H1 (cell line): ENCODE measurements around the gene MPP2. TPM values are rescaled to one million over a fixed set of nuclear protein-coding genes. Genes with fewer than 3 reads are reported as not detected.

Experiments
- CTCF ChIA-PET: fragments of 300-600 bp; sonication (Branson Sonifier 250); formaldehyde crosslinking; loops from one replicate; lab custom pipeline; 2021; ENCODE audit not compliant: partially characterized antibody; lab: Charles Lee
- POLR2A ChIA-PET: fragments of 300-600 bp; sonication (Branson Sonifier 250); formaldehyde crosslinking; loops from one replicate; lab custom pipeline; 2021; ENCODE audit warnings: inconsistent platforms; ENCODE audit not compliant: partially characterized antibody; lab: Charles Lee
- DNase-seq, 2 experiments: peaks; one replicate each; pipeline versions ENCODE4 v3.0.0 to v3.0.0-alpha.2; 2010 to 2022; ENCODE audit warnings: low spot score in 2 of 2, low read depth in 1 of 2, mixed read lengths in 1 of 2
- FAIRE-seq: peaks from 2 replicates; lab custom pipeline; 2011; peaks lifted over from hg19 to GRCh38; lab: Jason Lieb, UNC
- H2AFZ ChIP-seq: 2 replicates; pipeline ENCODE4 v1.8.1; 2012; ENCODE audit warnings: low read length, inconsistent platforms
- H2AK5ac ChIP-seq: 2 replicates; pipeline ENCODE4 v1.6.1; 2013; ENCODE audit warnings: low read depth, low read length
- H2BK120ac ChIP-seq: replicated peaks from 2 replicates; pipeline ENCODE3; 2013; ENCODE audit warnings: low read depth, low read length, inconsistent platforms
- H2BK12ac ChIP-seq: 2 replicates; pipeline ENCODE4 v1.6.1; 2013; ENCODE audit warnings: low read depth, low read length
- H2BK15ac ChIP-seq: 2 replicates; pipeline ENCODE4 v1.6.1; 2013; ENCODE audit warnings: low read length
- H2BK20ac ChIP-seq: 2 replicates; pipeline ENCODE4 v1.6.1; 2013; ENCODE audit warnings: low read length
- H2BK5ac ChIP-seq: 2 replicates; pipeline ENCODE4 v1.6.1; 2013; ENCODE audit warnings: low read depth, low read length
- H3K14ac ChIP-seq: 2 replicates; pipeline ENCODE4 v1.6.1; 2013; ENCODE audit warnings: inconsistent platforms; ENCODE audit not compliant: insufficient read length
- H3K18ac ChIP-seq: 2 replicates; pipeline ENCODE4 v1.6.1; 2013; ENCODE audit warnings: low read length; ENCODE audit errors: extremely low read depth
- H3K23ac ChIP-seq: 2 replicates; pipeline ENCODE4 v1.6.1; 2013; ENCODE audit warnings: inconsistent platforms; ENCODE audit not compliant: insufficient read length
- H3K23me2 ChIP-seq: 2 replicates; pipeline ENCODE4 v1.6.1; 2013; ENCODE audit warnings: low read depth, low read length
- H3K27ac ChIP-seq: 2 replicates; pipeline ENCODE4 v1.6.1; 2011; ENCODE audit warnings: low read depth, low read length, inconsistent platforms
- H3K27me3 ChIP-seq, 4 experiments: replicated peaks in 1 of 4; 1 replicate in 1 of 4; 2 replicates in 3 of 4; pipeline versions ENCODE4 v1.6.1 to v1.8.1; 2011 to 2013; ENCODE audit warnings: low read length in 3 of 4, mild to moderate bottlenecking in 3 of 4, inconsistent platforms in 2 of 4, mixed read lengths in 2 of 4, moderate library complexity in 1 of 4; ENCODE audit not compliant: control insufficient read depth in 3 of 4, insufficient read depth in 3 of 4; ENCODE audit errors: extremely low read depth in 1 of 4
- H3K36me3 ChIP-seq, 4 experiments: 2 replicates each; pipeline versions ENCODE4 v1.6.1 to v1.8.1; 2011 to 2013; ENCODE audit warnings: mild to moderate bottlenecking in 4 of 4, low read length in 3 of 4, moderate library complexity in 2 of 4, control low read depth in 1 of 4, inconsistent platforms in 1 of 4; ENCODE audit not compliant: insufficient read depth in 4 of 4, control insufficient read depth in 2 of 4
- H3K4ac ChIP-seq: replicated peaks from 2 replicates; pipeline ENCODE3; 2013; ENCODE audit warnings: low read length, low read depth, mixed read lengths, inconsistent platforms; ENCODE audit not compliant: insufficient read length
- H3K4me1 ChIP-seq, 4 experiments: replicated peaks in 1 of 4; 1 replicate in 1 of 4; 2 replicates in 3 of 4; pipeline versions ENCODE4 v1.6.1 to v1.8.1; 2011 to 2013; ENCODE audit warnings: low read length in 3 of 4, inconsistent platforms in 2 of 4, mixed read lengths in 1 of 4; ENCODE audit not compliant: insufficient read depth in 4 of 4, control insufficient read depth in 3 of 4
- H3K4me2 ChIP-seq, 2 experiments: 2 replicates each; pipeline versions ENCODE4 v1.6.1 to v1.8.1; 2011 to 2013; ENCODE audit warnings: low read depth in 2 of 2, low read length in 2 of 2, control low read depth in 1 of 2, inconsistent platforms in 1 of 2, mild to moderate bottlenecking in 1 of 2; ENCODE audit not compliant: insufficient read depth in 1 of 2
- H3K4me3 ChIP-seq, 4 experiments: fragments of 200-600, 300-600 bp in 1 of 4; sonication (generic), shearing (Covaris generic), sonication (Bioruptor Twin) in 1 of 4; 2 replicates each; pipeline versions ENCODE4 v1.5.1 to v1.8.1; 2011 to 2016; ENCODE audit warnings: low read length in 4 of 4, low read depth in 3 of 4, control low read depth in 2 of 4, inconsistent platforms in 2 of 4, mild to moderate bottlenecking in 2 of 4, mixed read lengths in 1 of 4, moderate library complexity in 1 of 4; ENCODE audit not compliant: insufficient read depth in 2 of 4; ENCODE audit errors: extremely low read depth in 1 of 4
- H3K56ac ChIP-seq: replicated peaks from 2 replicates; pipeline ENCODE3; 2013; ENCODE audit warnings: low read depth, mild to moderate bottlenecking, mixed read lengths, low read length, inconsistent platforms; ENCODE audit not compliant: insufficient read length
- H3K79me1 ChIP-seq: 2 replicates; pipeline ENCODE4 v1.6.1; 2013; ENCODE audit warnings: low read depth, low read length, control low read depth
- H3K79me2 ChIP-seq, 2 experiments: 2 replicates each; pipeline versions ENCODE4 v1.6.1 to v1.8.1; 2012 to 2013; ENCODE audit warnings: low read length in 2 of 2, mild to moderate bottlenecking in 2 of 2, inconsistent platforms in 1 of 2; ENCODE audit not compliant: insufficient read depth in 2 of 2, control insufficient read depth in 1 of 2
- H3K9ac ChIP-seq, 4 experiments: replicated peaks in 1 of 4; 1 replicate in 1 of 4; 2 replicates in 3 of 4; pipeline versions ENCODE4 v1.6.1 to v1.8.1; 2011 to 2013; ENCODE audit warnings: low read depth in 3 of 4, low read length in 3 of 4, control low read depth in 2 of 4, mild to moderate bottlenecking in 2 of 4, moderate library complexity in 2 of 4, inconsistent platforms in 1 of 4; ENCODE audit errors: extremely low read depth in 1 of 4
- H3K9me3 ChIP-seq, 2 experiments: 2 replicates each; pipeline versions ENCODE4 v1.6.1 to v1.8.1; 2012 to 2013; ENCODE audit warnings: mild to moderate bottlenecking in 2 of 2, moderate library complexity in 2 of 2, control low read depth in 1 of 2, inconsistent platforms in 1 of 2, low read depth in 1 of 2, low read length in 1 of 2, mixed read lengths in 1 of 2; ENCODE audit not compliant: insufficient read depth in 2 of 2
- H4K20me1 ChIP-seq, 2 experiments: replicated peaks in 1 of 2; 2 replicates each; pipeline versions ENCODE3 to v1.8.1; 2011 to 2013; ENCODE audit warnings: inconsistent platforms in 2 of 2, low read length in 2 of 2, mild to moderate bottlenecking in 1 of 2; ENCODE audit not compliant: insufficient read depth in 2 of 2, control insufficient read depth in 1 of 2
- H4K5ac ChIP-seq: 2 replicates; pipeline ENCODE4 v1.6.1; 2013; ENCODE audit warnings: low read length, low read depth, mixed read lengths, inconsistent platforms; ENCODE audit not compliant: insufficient read length
- H4K8ac ChIP-seq: 2 replicates; pipeline ENCODE4 v1.8.0; 2013; ENCODE audit warnings: mild to moderate bottlenecking, moderate library complexity, low read length, inconsistent platforms; ENCODE audit not compliant: insufficient read depth; ENCODE audit errors: extremely low read depth
- H4K91ac ChIP-seq: replicated peaks from 2 replicates; pipeline ENCODE3; 2013; ENCODE audit warnings: low read length, mixed read lengths, inconsistent platforms; ENCODE audit not compliant: insufficient read length
- BCL11A ChIP-seq, 2 experiments: IDR thresholded peaks; one replicate each; pipeline ENCODE4 v1.6.1; 2011; ENCODE audit warnings: low read depth in 2 of 2, low read length in 2 of 2, mild to moderate bottlenecking in 2 of 2
- CEBPB ChIP-seq: IDR thresholded peaks from 2 replicates; pipeline ENCODE4 v1.6.1; 2012; ENCODE audit warnings: low read depth, low read length
- CHD1 ChIP-seq: IDR thresholded peaks from 2 replicates; pipeline ENCODE4 v1.6.1; 2012; ENCODE audit warnings: low read depth, low read length, improper control_type of control experiment
- CHD2 ChIP-seq: IDR thresholded peaks from 2 replicates; pipeline ENCODE4 v1.6.1; 2012; ENCODE audit warnings: low read length, improper control_type of control experiment
- HDAC2 ChIP-seq, 2 experiments: fragments of 300-600 bp in 1 of 2; sonication (generic) in 1 of 2; IDR thresholded peaks; 2 replicates each; pipeline ENCODE4 v1.6.1; 2011 to 2012; ENCODE audit warnings: low read depth in 2 of 2, low read length in 2 of 2, mild to moderate bottlenecking in 2 of 2, moderate library complexity in 2 of 2, borderline replicate concordance in 1 of 2, inconsistent platforms in 1 of 2
- JUN ChIP-seq: IDR thresholded peaks from 2 replicates; pipeline ENCODE4 v1.6.1; 2011; ENCODE audit warnings: low read depth, mild to moderate bottlenecking, improper control_type of control experiment, low read length
- SUZ12 ChIP-seq: fragments of 200-600 bp; sonication (generic); IDR thresholded peaks from 2 replicates; pipeline ENCODE4 v1.6.1; 2012; ENCODE audit warnings: mild to moderate bottlenecking, inconsistent platforms, low read length, moderate library complexity, mixed read lengths
- TBP ChIP-seq: IDR thresholded peaks from 2 replicates; pipeline ENCODE4 v1.6.1; 2011; ENCODE audit warnings: low read depth, low read length, improper control_type of control experiment
- WGBS, 2 experiments: shearing (Covaris generic) in 1 of 2; methylation state at CpG; one replicate each; pipeline versions ENCODE4 v1.1.6 to v1.1.7; 2013 to 2015; ENCODE audit warnings: low lambda C conversion rate in 2 of 2, mixed read lengths in 2 of 2, inconsistent platforms in 1 of 2, low coverage in 1 of 2, missing lambda C conversion rate in 1 of 2; ENCODE audit not compliant: insufficient replicate concordance in 2 of 2, insufficient coverage in 1 of 2, insufficient read length in 1 of 2; ENCODE audit errors: extremely low coverage in 1 of 2, missing lambda C conversion rate in 1 of 2; 5-methylcytosine and 5-hydroxymethylcytosine counted together
- polyA plus RNA-seq, 7 experiments: library from polyadenylated mRNA; depleted of rRNA in 3 of 7; stranded (reverse) in 5 of 7; unstranded in 2 of 7; fragments of >200 nt in 5 of 7; fragments of 200-250 nt in 2 of 7; gene quantifications; 1 replicate in 5 of 7; 2 replicates in 1 of 7; 4 replicates in 1 of 7; pipeline versions ENCODE4 v1.2.1 to v1.2.3, GENCODE V29; 2011 to 2013; ENCODE audit warnings: missing spikeins in 2 of 7, mixed read lengths in 2 of 7
- total RNA-seq: library from RNA; stranded (reverse); fragmentation: NEBNext Ultra II Directional; extraction: Animal tissue kit (Norgen Biotek cat#: 25700); gene quantifications from 2 replicates; pipeline ENCODE4 v1.2.1, GENCODE V29; 2021
- TF ChIP-seq, protein P1 (sequence below), 3 experiments: IDR thresholded peaks; 1 replicate in 2 of 3; 2 replicates in 1 of 3; pipeline versions ENCODE4 v1.5.1 to v1.6.1; 2011; ENCODE audit warnings: low read length in 3 of 3, mild to moderate bottlenecking in 3 of 3, inconsistent platforms in 2 of 3, low read depth in 1 of 3, moderate library complexity in 1 of 3; ENCODE audit not compliant: insufficient read depth in 1 of 3; ENCODE audit errors: control extremely low read depth in 1 of 3
- TF ChIP-seq, protein P2 (sequence below): IDR thresholded peaks from 2 replicates; pipeline ENCODE4 v1.6.1; 2011; ENCODE audit warnings: low read length, improper control_type of control experiment

Gene MPP2
- total and polyA plus RNA-seq, 2 of the 8 experiments (the other 6 are each of a cell fraction or from before 2014, with no cell fraction given): 30.9 to 34.1 TPM

DNA sequence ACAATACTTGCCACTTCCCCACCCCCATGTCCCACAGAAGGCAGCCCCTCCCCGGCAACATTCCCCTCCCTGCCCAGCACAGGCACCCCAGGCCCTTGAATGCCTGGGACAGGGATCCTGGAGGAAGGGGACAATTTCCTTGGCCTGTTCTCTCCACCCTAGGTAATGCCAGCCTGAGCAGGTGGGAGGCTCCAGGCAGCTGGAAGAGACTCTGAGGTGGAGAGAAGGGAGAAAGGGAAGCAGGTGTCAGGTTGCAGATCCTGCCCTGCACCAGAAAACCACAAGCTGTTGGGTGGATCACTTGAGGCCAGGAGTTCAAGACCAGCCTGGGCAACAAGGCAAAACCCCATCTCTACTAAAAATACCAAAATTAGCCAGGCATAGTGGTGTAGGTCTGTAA is 8.9 kb downstream of the MPP2 start:
- Histone ChIP-seq H2BK5ac (no peak overlapping the region), H3K27ac (no peak overlapping the region), H2BK12ac (peak overlapping the region; percentile 23; the same call in 1 of the 2 replicates), H4K5ac (no peak overlapping the region), H2BK15ac (no peak overlapping the region), H3K4me3 (no peak overlapping the region), H3K23ac (no peak overlapping the region), H3K27me3 (no peaks in the 10 kb centered on the region; a peak in 2 of 7 replicates), H3K79me2 (0 out of 4 replicates have a peak, but pooled peaks cover 0 to 2% of the 10 kb centered on the region in 2 experiments), H3K9ac (no peak overlapping the region), H2AFZ (no peak overlapping the region), H2BK120ac (no peak overlapping the region), H3K14ac (no peak overlapping the region), H3K4me1 (peaks cover 2 to 34% (median 22%) of the 10 kb centered on the region in 4 experiments), H3K23me2 (peaks cover 12% of the 10 kb centered on the region), H2BK20ac (no peak overlapping the region), H3K9me3 (no peaks in the 10 kb centered on the region), H3K56ac (no peak overlapping the region), H4K91ac (no peak overlapping the region), H4K8ac (no peak overlapping the region), H2AK5ac (no peak overlapping the region), H3K36me3 (no peaks in the 10 kb centered on the region; a peak in 1 of 8 replicates), H3K4me2 (no peak overlapping the region), H3K79me1 (peaks cover 3% of the 10 kb centered on the region), H3K4ac (no peak overlapping the region), H3K18ac (no peak overlapping the region), H4K20me1 (peaks cover 2 to 3% of the 10 kb centered on the region in 2 experiments)
- DNase-seq (no peak), FAIRE-seq (no peak)
- WGBS, 2 experiments: 50% methylated on average over 1 of the region's 1 CpG; no CpG with 5 or more reads in 1 of the 2 experiments
- CTCF ChIA-PET: interaction anchor here (0.5 to 25.8 kb wide), 13 partner anchors 10 to 264 kb away, joined by 3 to 403 read pairs (median 4); no protein-coding TSS in a partner anchor
- POLR2A ChIA-PET: interaction anchor here (0.5 to 1.7 kb wide), 2 partner anchors 9 to 228 kb away, joined by 3 to 4 read pairs; partner anchors contain the start of gene MPP2
- TF ChIP-seq JUN (no peak), CHD1 (no peak), CHD2 (no peak), HDAC2 (IDR thresholded peaks at IDR 0.05; ENCODE audit: borderline replicate concordance in 1 of 2, low read depth in 2 of 2, low read length in 2 of 2) (no peak), TBP (no peak), BCL11A (IDR thresholded peaks at IDR 0.05; ENCODE audit: low read depth in 2 of 2, low read length in 2 of 2) (no peak), SUZ12 (no peak), CEBPB (no peak)
- TF ChIP-seq, protein P1, sequence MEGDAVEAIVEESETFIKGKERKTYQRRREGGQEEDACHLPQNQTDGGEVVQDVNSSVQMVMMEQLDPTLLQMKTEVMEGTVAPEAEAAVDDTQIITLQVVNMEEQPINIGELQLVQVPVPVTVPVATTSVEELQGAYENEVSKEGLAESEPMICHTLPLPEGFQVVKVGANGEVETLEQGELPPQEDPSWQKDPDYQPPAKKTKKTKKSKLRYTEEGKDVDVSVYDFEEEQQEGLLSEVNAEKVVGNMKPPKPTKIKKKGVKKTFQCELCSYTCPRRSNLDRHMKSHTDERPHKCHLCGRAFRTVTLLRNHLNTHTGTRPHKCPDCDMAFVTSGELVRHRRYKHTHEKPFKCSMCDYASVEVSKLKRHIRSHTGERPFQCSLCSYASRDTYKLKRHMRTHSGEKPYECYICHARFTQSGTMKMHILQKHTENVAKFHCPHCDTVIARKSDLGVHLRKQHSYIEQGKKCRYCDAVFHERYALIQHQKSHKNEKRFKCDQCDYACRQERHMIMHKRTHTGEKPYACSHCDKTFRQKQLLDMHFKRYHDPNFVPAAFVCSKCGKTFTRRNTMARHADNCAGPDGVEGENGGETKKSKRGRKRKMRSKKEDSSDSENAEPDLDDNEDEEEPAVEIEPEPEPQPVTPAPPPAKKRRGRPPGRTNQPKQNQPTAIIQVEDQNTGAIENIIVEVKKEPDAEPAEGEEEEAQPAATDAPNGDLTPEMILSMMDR (IDR thresholded peaks at IDR 0.05; ENCODE audit: control extremely low read depth in 1 of 3, insufficient read depth in 1 of 3, low read depth in 1 of 3, low read length in 3 of 3): no peak
- TF ChIP-seq, protein P2, sequence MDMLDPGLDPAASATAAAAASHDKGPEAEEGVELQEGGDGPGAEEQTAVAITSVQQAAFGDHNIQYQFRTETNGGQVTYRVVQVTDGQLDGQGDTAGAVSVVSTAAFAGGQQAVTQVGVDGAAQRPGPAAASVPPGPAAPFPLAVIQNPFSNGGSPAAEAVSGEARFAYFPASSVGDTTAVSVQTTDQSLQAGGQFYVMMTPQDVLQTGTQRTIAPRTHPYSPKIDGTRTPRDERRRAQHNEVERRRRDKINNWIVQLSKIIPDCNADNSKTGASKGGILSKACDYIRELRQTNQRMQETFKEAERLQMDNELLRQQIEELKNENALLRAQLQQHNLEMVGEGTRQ: no peak
